GM21576 (cell line): ENCODE measurements around the gene MAN2B1.
"Not testable (repeated sequence)": the region's sequence is repeated elsewhere in the genome, so short reads cannot be mapped to it uniquely, and the experiment has no call there.

Source experiments
- ATAC-seq: cut with Tn5 transposase; IDR thresholded peaks from one replicate; pipeline ENCODE4 v1.9.1; 2021; ENCODE audit warnings: mild to moderate bottlenecking, moderate library complexity; ENCODE audit not compliant: unreplicated experiment

The MAN2B1 gene

GRCh38 chr19:12623361-12624031 is 43.0 kb downstream of the MAN2B1 start:
- no peak for ATAC-seq

GRCh38 chr19:12621253-12622024 is 45.1 kb downstream of the MAN2B1 start:
- not testable (repeated sequence) for ATAC-seq

GRCh38 chr19:12617646-12618045 is 48.9 kb downstream of the MAN2B1 start:
- no peak for ATAC-seq

GRCh38 chr19:12611361-12611699 is 55.2 kb downstream of the MAN2B1 start:
- ATAC-seq = no peak

GRCh38 chr19:12610540-12611360 is 55.8 kb downstream of the MAN2B1 start, which contains the start of the genes ZNF490 and ZNF791:
TSS of gene ZNF490 (minus strand) at chr19:12610813. CDS start at chr19:12610680, 133 bp downstream.
TSS of gene ZNF791 (plus strand) at chr19:12610920. CDS start at chr19:12611080, 160 bp downstream.
- ATAC-seq = no peak

- no peak for ATAC-seq
Measured at GRCh38 chr19:12607631-12608030, 58.9 kb downstream of the MAN2B1 start.

GRCh38 chr19:12606796-12607195 is 59.7 kb downstream of the MAN2B1 start:
- no peak for ATAC-seq

GRCh38 chr19:12603714-12604113 is 62.8 kb downstream of the MAN2B1 start:
- no peak for ATAC-seq

- ATAC-seq = no peak
Measured at GRCh38 chr19:12597594-12597993, 68.9 kb downstream of the MAN2B1 start.

GRCh38 chr19:12596927-12597548 is 69.5 kb downstream of the MAN2B1 start:
- ATAC-seq = no peak
